Measurements from ENCODE around the gene CDK8.

Gene CDK8

GRCh38 chr13:26323127-26323526 is 69.2 kb downstream of the CDK8 start:
- DNase-seq: no peak

- DNase-seq: no peak
Measured at GRCh38 chr13:26323764-26324163, 69.8 kb downstream of the CDK8 start.

- DNase-seq: no peak
Measured at GRCh38 chr13:26324294-26324693, 70.4 kb downstream of the CDK8 start.

- DNase-seq: no peak
Measured at GRCh38 chr13:26324867-26325266, 70.9 kb downstream of the CDK8 start.

GRCh38 chr13:26325876-26326275 is 71.9 kb downstream of the CDK8 start:
- no peak for DNase-seq

- no peak for DNase-seq
Measured at GRCh38 chr13:26326562-26326961, 72.6 kb downstream of the CDK8 start.

- no peak for DNase-seq
Measured at GRCh38 chr13:26327940-26328725, 74.2 kb downstream of the CDK8 start.

GRCh38 chr13:26335158-26335557 is 81.2 kb downstream of the CDK8 start:
- no peak for DNase-seq

- no peak for DNase-seq
Measured at GRCh38 chr13:26340807-26341206, 86.9 kb downstream of the CDK8 start.

- no peak for DNase-seq
Measured at GRCh38 chr13:26342898-26343297, 89.0 kb downstream of the CDK8 start.

- no peak for DNase-seq
Measured at GRCh38 chr13:26343816-26344215, 89.9 kb downstream of the CDK8 start.

GRCh38 chr13:26344980-26345379 is 91.1 kb downstream of the CDK8 start:
- DNase-seq: no peak

- DNase-seq: no peak
Measured at GRCh38 chr13:26348966-26349365, 95.0 kb downstream of the CDK8 start.

GRCh38 chr13:26362261-26362660 is 108.3 kb downstream of the CDK8 start:
- no peak for DNase-seq

GRCh38 chr13:26370553-26370952 is 116.6 kb downstream of the CDK8 start:
- DNase-seq: no peak

GRCh38 chr13:26372747-26373146 is 118.8 kb downstream of the CDK8 start:
- DNase-seq: peak; percentile 6

- no peak for DNase-seq
Measured at GRCh38 chr13:26376430-26376829, 122.5 kb downstream of the CDK8 start.

GRCh38 chr13:26377038-26377437 is 123.1 kb downstream of the CDK8 start:
- DNase-seq: no peak

GRCh38 chr13:26378116-26378515 is 124.2 kb downstream of the CDK8 start:
- no peak for DNase-seq

GRCh38 chr13:26379831-26380230 is 125.9 kb downstream of the CDK8 start:
- no peak for DNase-seq

- DNase-seq: no peak
Measured at GRCh38 chr13:26380930-26381329, 127.0 kb downstream of the CDK8 start.

- DNase-seq: no peak
Measured at GRCh38 chr13:26382366-26382765, 128.4 kb downstream of the CDK8 start.

GRCh38 chr13:26382835-26383234 is 128.9 kb downstream of the CDK8 start:
- DNase-seq: no peak

- no peak for DNase-seq
Measured at GRCh38 chr13:26384587-26384986, 130.7 kb downstream of the CDK8 start.

GRCh38 chr13:26386026-26386425 is 132.1 kb downstream of the CDK8 start:
- DNase-seq: no peak
